HG02610 (cell line): ENCODE results near the gene COQ7.

ENCODE experiments used
- ATAC-seq: cut with Tn5 transposase; IDR thresholded peaks from one replicate; pipeline ENCODE4 v1.9.1; 2021; ENCODE audit warnings: mild to moderate bottlenecking, moderate library complexity; ENCODE audit not compliant: unreplicated experiment

COQ7 gene

DNA sequence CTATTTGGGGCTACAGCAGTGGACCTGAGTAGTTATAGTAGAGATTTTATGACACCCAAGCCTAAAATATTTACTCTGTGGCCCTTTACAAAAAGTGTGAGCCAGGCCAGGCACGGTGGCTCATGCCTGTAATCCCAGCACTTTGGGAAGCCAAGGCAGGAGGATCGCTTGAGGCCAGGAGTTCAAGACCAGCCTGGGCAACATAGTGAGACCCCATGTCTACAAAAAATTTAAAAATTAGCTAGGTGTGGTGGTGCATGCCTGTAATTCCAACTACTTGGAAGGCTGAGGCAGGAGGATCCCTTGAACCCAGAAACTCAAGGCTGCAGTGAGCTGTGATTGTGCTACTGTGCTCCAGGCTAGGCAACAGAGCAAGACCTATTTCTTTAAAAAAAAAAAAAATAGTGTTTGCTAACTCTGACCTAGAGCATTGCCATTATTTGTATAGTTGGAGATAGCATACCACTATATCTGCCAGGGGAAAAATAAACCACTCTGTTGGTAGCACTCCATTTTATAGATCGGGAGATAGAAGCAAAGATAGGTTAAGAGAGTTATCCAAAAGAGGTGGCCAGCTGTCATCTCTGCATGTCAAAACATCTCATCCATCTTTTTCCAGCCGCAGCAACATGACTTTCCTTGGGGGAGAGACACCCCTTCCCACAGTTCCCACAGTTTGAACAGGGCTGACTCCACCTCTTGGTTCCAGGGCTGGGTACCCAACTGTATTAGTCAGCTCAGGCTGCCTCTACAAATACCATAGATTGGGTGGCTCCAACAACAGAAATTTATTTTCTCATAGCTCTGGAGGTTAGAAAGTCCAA, 43.3 kb downstream of the COQ7 start:
- ATAC-seq = no peak

DNA sequence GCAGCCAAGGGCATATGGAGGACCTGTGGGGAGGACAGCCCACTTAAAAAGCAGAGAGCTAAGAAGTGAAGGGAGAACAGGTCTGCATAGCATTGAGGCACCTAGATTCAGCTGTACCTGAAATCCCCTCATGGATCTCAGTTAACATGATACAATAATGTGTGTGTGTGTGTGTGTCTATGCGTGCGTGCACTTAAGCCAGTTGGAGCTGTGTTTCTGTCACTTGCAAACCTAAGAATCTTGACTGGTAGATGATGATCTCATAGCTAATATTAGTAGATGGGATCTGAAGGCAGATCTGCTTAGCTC, 44.6 kb downstream of the COQ7 start:
- ATAC-seq = no peak

DNA sequence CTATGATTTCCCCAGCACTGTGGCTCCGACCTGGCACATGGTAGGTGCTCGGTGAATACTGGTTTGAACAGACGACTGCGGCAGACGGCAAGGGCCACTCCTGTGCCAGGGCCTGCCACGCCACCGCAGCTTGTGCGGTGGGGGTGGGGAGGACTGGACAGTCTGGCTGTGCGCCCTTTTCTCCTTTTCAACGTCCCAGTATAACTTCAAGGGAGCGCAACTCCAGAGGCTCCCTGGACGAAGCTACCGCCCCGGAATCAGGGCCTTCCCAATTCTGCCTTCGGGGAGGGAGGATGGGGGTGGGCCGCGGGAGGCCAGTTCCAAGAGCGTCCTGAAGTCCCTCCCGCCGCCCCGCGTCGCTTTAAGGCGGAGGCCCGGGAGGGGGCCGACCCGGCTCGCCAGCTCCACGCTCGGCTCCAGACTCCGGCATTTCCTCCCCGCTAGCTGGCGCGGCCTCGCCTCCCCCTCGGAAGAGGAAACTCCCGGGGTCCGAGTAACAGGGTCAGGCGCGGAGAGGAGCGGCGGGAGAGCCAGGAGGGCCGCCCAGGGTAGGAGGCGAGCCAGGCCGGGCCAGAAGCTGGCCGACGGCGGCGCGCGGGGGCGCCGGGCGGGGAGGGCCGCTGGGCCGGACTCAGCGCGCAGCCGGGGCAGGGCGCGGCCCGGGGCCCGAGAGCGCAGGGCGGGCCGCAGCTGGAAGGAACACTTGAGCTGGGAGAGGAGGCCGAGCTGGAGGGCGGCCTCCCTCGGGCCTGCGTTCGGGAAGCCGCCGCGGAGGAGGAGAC, 46.4 kb downstream of the COQ7 start, which contains the start of gene ITPRIPL2:
Gene ITPRIPL2, plus strand, starts transcription at position 388 of the 782 bp plus-strand sequence. CDS start 498 bp downstream, outside the sequence.
- ATAC-seq = no peak

GRCh38 chr16:19114359-19115147, 47.1 kb downstream of the COQ7 start:
- no peak for ATAC-seq

GRCh38 chr16:19115148-19116021, 48.0 kb downstream of the COQ7 start:
- ATAC-seq = no peak

GRCh38 chr16:19116711-19117449, 49.5 kb downstream of the COQ7 start:
- no peak for ATAC-seq

DNA sequence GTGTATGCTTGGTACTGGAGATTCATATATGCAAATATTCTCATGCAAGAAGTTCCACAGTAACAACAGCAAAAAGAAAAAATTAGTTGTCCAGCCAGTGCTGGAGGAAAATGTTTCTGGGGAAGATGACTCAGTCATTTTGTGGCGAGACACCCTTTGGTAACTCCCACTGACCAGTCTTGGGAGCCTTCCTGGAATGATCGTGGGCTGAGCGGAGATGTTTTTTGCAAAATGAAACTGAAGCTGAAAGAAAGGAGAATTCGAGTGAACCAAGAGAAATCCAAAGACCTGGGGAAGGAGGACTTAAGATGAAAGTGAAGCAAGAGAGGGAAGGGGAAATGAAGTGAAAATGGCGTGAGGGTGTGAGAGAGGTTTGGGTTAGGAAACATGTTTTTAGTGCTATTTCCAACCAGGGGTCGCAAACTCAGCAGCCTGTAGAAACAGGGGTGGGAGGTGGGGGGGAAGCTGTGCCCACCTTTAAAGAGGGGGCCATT, 51.6 kb downstream of the COQ7 start:
- ATAC-seq = no peak

GRCh38 chr16:19119564-19119963, 52.1 kb downstream of the COQ7 start:
- ATAC-seq = no peak

- no peak for ATAC-seq
Measured at GRCh38 chr16:19123535-19124178, 56.2 kb downstream of the COQ7 start.

DNA sequence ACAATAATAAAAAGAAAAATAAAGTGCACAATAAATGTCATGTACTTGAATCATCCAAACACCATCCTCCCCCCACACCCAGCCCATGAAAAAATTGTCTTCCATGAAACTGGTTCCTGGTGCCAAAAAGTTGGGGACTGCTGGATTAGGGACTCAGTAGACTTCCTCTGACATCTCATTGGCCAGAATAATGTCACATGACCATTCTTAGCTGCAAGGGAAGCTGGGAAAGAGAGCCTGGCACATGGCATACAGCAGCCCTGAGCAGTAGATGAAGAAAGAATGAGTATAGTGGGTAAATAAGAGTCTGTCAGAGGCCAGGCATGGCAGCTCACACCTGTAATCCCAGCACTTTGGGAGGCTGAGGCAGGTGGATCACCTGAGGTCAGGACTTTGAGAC, 58.9 kb downstream of the COQ7 start:
- ATAC-seq = no peak

- ATAC-seq = peak; percentile 32
Measured at GRCh38 chr16:19127205-19127604, 59.8 kb downstream of the COQ7 start.

DNA sequence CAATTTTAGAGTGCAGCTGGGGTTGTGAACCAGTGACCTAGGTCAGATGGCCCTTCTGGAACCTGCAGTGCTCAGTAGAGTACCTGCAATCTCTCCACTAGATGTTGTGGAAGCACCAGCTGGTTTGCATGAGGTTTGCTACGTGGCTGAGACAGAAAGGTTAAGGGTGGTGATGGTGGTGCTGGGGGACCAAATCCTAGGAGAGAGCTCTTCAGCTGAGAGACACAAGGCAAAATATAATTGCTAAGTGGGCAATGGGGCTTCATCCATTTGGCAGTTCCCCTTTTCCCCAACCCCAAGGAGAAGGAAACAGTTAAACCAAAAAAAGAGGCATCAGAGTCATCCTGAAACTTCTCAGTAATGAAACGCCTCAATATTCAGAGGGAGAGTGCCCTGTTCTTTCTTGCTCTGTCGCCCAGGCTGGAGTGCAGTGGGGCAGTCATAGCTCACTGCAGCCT, 60.3 kb downstream of the COQ7 start:
- peak; percentile 43 for ATAC-seq

GRCh38 chr16:19128454-19129200, 61.2 kb downstream of the COQ7 start:
- ATAC-seq = no peak
